NCI-H1694 (cell line): ENCODE measurements around the gene LAMB3.

Experiments used
- DNase-seq: peaks from one replicate; lab custom pipeline; 2025; lab: John Stamatoyannopoulos, UW

Gene LAMB3

GRCh38 chr1:209661071-209661470 is 8.8 kb upstream of the LAMB3 start:
- no peak for DNase-seq

GRCh38 chr1:209659909-209660308 is 7.7 kb upstream of the LAMB3 start:
- DNase-seq, result no peak

GRCh38 chr1:209657918-209658317 is 5.7 kb upstream of the LAMB3 start:
- no peak for DNase-seq

- no peak for DNase-seq
These were observed 5.1 kb upstream of the LAMB3 start for GRCh38 chr1:209657140-209657879.

GRCh38 chr1:209655411-209656231 is 3.4 kb upstream of the LAMB3 start:
- DNase-seq, result no peak

GRCh38 chr1:209653915-209654351 is 1.7 kb upstream of the LAMB3 start:
- no peak for DNase-seq

- DNase-seq, result peak; percentile 36
These were observed 712 bp upstream of the LAMB3 start for GRCh38 chr1:209652873-209653401.

- no peak for DNase-seq
These were observed 1.1 kb downstream of the LAMB3 start for GRCh38 chr1:209651138-209651587.

GRCh38 chr1:209650454-209650853 is 1.8 kb downstream of the LAMB3 start:
- DNase-seq, result no peak

- no peak for DNase-seq
These were observed 3.1 kb downstream of the LAMB3 start for GRCh38 chr1:209648931-209649776.

- no peak for DNase-seq
These were observed 3.9 kb downstream of the LAMB3 start for GRCh38 chr1:209648346-209648745.

- DNase-seq, result no peak
These were observed 5.1 kb downstream of the LAMB3 start for GRCh38 chr1:209647156-209647555.

- DNase-seq, result no peak
These were observed 5.7 kb downstream of the LAMB3 start for GRCh38 chr1:209646558-209646957.

GRCh38 chr1:209645574-209646452 is 6.4 kb downstream of the LAMB3 start:
- no peak for DNase-seq

- DNase-seq, result no peak
These were observed 8.8 kb downstream of the LAMB3 start for GRCh38 chr1:209643285-209644020.

GRCh38 chr1:209642816-209643215 is 9.4 kb downstream of the LAMB3 start:
- DNase-seq, result no peak

GRCh38 chr1:209641832-209642172 is 10.4 kb downstream of the LAMB3 start:
- no peak for DNase-seq

GRCh38 chr1:209635850-209636249 is 16.4 kb downstream of the LAMB3 start:
- DNase-seq, result no peak

- no peak for DNase-seq
These were observed 18.1 kb downstream of the LAMB3 start for GRCh38 chr1:209634005-209634737.
